ENCODE measurements around the gene EPB41L5.

Gene EPB41L5

DNA sequence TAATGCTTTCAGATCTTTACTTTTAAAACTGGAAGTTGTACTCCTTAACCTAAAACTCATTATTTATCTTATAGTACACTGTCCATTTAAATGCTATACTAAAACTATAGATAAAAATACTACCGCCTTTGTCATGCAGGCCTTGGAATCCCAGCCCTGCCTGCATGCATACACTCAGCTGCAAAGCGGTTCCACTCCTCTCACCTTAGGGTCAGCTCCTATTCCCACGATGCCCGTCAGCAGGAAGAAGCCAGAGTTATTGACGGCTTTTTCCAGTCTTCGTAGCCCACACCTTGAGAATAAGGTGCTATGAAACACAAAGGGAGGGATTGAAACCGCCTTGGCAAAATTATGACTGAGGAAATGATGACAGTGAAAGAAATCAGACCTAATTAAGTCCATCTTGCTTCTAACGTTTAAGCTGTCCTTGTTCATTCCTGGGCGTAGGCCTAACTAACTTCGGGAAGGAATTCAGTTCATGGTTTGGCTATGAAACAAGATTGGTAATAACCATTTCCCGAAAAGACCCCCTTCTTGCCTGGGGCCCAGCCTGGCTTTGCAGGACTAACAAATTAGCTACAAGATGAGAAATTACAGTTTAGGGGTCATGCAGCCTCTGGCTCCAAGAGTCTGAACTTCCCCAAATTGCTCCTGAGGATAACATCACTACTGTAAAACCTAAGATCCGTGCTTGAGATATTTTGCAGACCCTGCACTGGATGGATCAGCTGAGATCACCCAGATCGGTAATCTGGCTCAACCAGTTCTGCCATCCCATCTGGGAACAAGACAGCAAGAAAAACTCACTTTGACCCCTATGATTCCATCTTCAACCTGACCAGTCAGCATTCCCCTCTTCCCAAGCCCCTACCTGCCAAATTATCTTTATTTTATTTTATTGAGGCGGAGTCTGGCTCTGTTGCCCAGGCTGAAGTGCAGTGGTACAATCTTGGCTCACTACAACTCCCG is 17.1 kb downstream of the EPB41L5 start:
- Histone ChIP-seq H3K79me2 (peaks cover 16% of the 10 kb centered on the region), H3K9me3 (ENCODE audit: control insufficient read depth, low read length) (no peaks in the 10 kb centered on the region), H3K9ac (no peak overlapping the region)

DNA sequence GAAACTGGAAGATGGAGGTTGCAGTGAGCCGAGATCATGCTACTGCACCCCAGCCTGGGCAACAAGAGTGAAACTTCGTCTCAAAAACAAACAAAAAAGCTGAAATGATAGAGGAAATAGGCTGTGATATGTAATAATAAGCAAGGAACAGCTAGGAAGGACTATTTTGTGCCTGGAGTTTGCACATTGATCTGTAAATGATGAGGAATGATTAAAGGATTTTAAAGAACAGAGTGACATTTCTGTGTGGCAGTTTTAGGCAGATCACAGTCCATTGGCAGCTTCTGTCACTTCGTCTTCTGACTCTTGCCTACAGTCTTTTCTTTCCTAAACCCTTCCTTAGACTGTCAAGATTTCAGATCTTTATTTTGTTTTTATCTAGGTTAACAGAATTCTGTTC is 19.4 kb downstream of the EPB41L5 start:
- Histone ChIP-seq H3K4me2 (ENCODE audit: low read length) (no peak overlapping the region), H3K4me1 (peaks cover 13% of the 10 kb centered on the region), H3K9ac (no peak overlapping the region), H3K27me3 (ENCODE audit: control insufficient read depth, insufficient read depth, low read length) (no peaks in the 10 kb centered on the region), H3K36me3 (ENCODE audit: control insufficient read depth, insufficient read depth, low read length) (no peaks in the 10 kb centered on the region), H3K4me3 (ENCODE audit: low read depth, low read length) (no peak overlapping the region), H2AFZ (no peak overlapping the region), H3K9me3 (ENCODE audit: control insufficient read depth, low read length) (no peaks in the 10 kb centered on the region), H3K79me2 (peaks cover 4% of the 10 kb centered on the region), H3K27ac (no peak overlapping the region)
- TF ChIP-seq, protein P1, sequence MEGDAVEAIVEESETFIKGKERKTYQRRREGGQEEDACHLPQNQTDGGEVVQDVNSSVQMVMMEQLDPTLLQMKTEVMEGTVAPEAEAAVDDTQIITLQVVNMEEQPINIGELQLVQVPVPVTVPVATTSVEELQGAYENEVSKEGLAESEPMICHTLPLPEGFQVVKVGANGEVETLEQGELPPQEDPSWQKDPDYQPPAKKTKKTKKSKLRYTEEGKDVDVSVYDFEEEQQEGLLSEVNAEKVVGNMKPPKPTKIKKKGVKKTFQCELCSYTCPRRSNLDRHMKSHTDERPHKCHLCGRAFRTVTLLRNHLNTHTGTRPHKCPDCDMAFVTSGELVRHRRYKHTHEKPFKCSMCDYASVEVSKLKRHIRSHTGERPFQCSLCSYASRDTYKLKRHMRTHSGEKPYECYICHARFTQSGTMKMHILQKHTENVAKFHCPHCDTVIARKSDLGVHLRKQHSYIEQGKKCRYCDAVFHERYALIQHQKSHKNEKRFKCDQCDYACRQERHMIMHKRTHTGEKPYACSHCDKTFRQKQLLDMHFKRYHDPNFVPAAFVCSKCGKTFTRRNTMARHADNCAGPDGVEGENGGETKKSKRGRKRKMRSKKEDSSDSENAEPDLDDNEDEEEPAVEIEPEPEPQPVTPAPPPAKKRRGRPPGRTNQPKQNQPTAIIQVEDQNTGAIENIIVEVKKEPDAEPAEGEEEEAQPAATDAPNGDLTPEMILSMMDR (IDR thresholded peaks at IDR 0.05), result no peak

More for the DNA sequence above, 17.1 kb downstream of the EPB41L5 start:
- Histone ChIP-seq H3K27ac (no peak overlapping the region), H3K4me3 (ENCODE audit: low read depth, low read length) (no peak overlapping the region), H3K27me3 (ENCODE audit: control insufficient read depth, insufficient read depth, low read length) (no peaks in the 10 kb centered on the region), H3K4me1 (peaks cover 13% of the 10 kb centered on the region), H3K4me2 (ENCODE audit: low read length) (no peak overlapping the region), H3K36me3 (ENCODE audit: control insufficient read depth, insufficient read depth, low read length) (no peaks in the 10 kb centered on the region), H2AFZ (no peak overlapping the region)
- TF ChIP-seq, protein P1 (IDR thresholded peaks at IDR 0.05), result no peak

DNA sequence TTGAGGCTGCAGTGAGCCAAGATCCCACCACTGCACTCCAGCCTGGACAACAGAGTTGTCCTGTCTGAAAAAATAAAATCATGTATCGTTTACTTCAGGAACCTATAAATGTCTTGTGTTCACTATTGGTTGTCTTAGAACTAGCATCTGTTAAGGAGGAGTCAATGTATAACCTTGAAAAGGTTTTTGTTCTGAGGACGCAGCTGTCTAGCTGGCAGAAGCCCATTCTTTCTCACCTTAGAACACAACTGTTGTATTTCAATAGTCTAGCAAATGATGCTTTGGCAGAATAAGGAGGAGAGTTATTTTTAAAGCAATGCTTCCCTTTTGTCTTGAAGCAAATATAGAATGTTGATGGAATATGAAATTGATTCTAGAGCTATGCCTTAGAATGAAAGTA is 21.1 kb downstream of the EPB41L5 start:
- H3K4me1 ChIP-seq, result peaks cover 9% of the 10 kb centered on the region
- no peaks in the 10 kb centered on the region for H3K36me3 ChIP-seq (ENCODE audit: control insufficient read depth, insufficient read depth, low read length)
- H2AFZ ChIP-seq, result no peak overlapping the region
- H3K27ac ChIP-seq, result no peak overlapping the region
- H3K9me3 ChIP-seq (ENCODE audit: control insufficient read depth, low read length), result no peaks in the 10 kb centered on the region
- TF ChIP-seq, protein P1 (IDR thresholded peaks at IDR 0.05), result no peak
- peaks cover 4% of the 10 kb centered on the region for H3K79me2 ChIP-seq
- no peak overlapping the region for H3K4me2 ChIP-seq (ENCODE audit: low read length)
- no peak overlapping the region for H3K9ac ChIP-seq
- no peak overlapping the region for H3K4me3 ChIP-seq (ENCODE audit: low read depth, low read length)
- no peaks in the 10 kb centered on the region for H3K27me3 ChIP-seq (ENCODE audit: control insufficient read depth, insufficient read depth, low read length)

DNA sequence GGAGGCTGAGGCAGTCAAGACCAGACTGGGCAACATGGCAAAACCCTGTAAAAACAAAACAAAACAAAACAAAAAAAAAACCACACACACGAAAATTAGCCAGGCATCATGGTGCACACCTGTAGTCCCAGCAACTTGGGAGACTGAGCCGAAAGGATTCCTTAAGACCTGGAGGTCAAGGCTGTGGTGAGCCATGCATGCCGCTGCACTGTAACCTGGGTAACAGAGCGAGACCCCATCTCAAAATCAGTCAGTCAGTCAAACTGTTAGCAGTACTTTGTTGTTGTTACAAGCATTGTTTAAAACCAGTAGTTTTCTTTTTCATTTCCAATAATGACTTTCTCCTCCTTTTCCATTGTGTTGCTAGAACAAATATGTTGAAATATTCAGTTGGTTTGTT is 21.7 kb downstream of the EPB41L5 start:
- Histone ChIP-seq H3K9me3 (ENCODE audit: control insufficient read depth, low read length) (no peaks in the 10 kb centered on the region), H2AFZ (no peak overlapping the region), H3K79me2 (peaks cover 3% of the 10 kb centered on the region), H3K27ac (no peak overlapping the region), H3K27me3 (ENCODE audit: control insufficient read depth, insufficient read depth, low read length) (no peaks in the 10 kb centered on the region), H3K4me2 (ENCODE audit: low read length) (no peak overlapping the region), H3K4me3 (ENCODE audit: low read depth, low read length) (no peak overlapping the region), H3K9ac (no peak overlapping the region), H3K36me3 (ENCODE audit: control insufficient read depth, insufficient read depth, low read length) (no peaks in the 10 kb centered on the region), H3K4me1 (peaks cover 7% of the 10 kb centered on the region)
- TF ChIP-seq, protein P1 (IDR thresholded peaks at IDR 0.05), result no peak
